Hepatocyte (in vitro differentiated cells): ENCODE data around the gene ANXA9.

ENCODE experiments used
- CTCF ChIP-seq: fragments of 200-600 bp; sonication (generic); IDR thresholded peaks from 2 replicates; pipeline ENCODE4 v1.5.1; 2016; ENCODE audit warnings: antibody characterized with exemption, mild to moderate bottlenecking; ENCODE audit not compliant: poor library complexity
- EZH2 ChIP-seq: fragments of 200-600 bp; sonication (generic); IDR thresholded peaks from 2 replicates; pipeline ENCODE4 v1.6.1; 2016; ENCODE audit warnings: antibody characterized with exemption, mild to moderate bottlenecking, borderline replicate concordance

DNA sequence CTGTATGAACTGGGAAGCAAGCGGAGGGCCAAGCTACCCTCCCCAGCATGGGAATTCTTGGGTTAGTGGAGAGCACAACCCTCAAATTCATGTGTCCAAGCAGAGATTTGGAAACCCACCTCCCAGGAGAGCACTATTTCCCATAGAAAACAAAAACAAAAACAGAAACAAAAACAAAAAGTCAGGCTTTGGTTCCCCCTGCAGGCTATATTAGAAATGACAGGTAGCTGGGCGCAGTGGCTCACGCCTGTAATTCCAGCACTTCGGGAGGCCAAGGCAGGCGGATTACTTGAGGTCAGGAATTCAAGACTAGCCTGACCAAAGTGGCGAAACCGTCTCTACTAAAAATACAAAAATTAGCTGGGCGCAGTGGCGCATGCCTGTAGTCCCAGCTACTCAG, 13.8 kb downstream of the ANXA9 start:
- peak; percentile 88 for TF ChIP-seq CTCF
- TF ChIP-seq EZH2: no peak
